Dermis microvascular lymphatic vessel endothelial cell (primary cell): Measurements from ENCODE around the gene IL1RAPL1. TPM values are rescaled to one million over a fixed set of nuclear protein-coding genes. Genes with fewer than 3 reads are reported as not detected.
A peak's percentile ranks its signal among the peaks of the same experiment; 100 is the strongest.
"Not testable (repeated sequence)": the region's sequence is repeated elsewhere in the genome, so short reads cannot be mapped to it uniquely, and the experiment has no call there.

Experiments
- DNase-seq, 2 donors: peaks; one replicate each; pipeline versions ENCODE4 v3.0.0 to v3.0.0-alpha.2; 2010; ENCODE audit warnings: low read depth in 2 of 2
- total RNA-seq: library from RNA; depleted of rRNA; stranded (reverse); fragments of >200 nt; gene quantifications from 2 replicates; pipeline ENCODE4 v1.2.1, GENCODE V29; 2014

The IL1RAPL1 gene
- total RNA-seq, 1 donor from 2014 or later = under 0.01 TPM

DNA sequence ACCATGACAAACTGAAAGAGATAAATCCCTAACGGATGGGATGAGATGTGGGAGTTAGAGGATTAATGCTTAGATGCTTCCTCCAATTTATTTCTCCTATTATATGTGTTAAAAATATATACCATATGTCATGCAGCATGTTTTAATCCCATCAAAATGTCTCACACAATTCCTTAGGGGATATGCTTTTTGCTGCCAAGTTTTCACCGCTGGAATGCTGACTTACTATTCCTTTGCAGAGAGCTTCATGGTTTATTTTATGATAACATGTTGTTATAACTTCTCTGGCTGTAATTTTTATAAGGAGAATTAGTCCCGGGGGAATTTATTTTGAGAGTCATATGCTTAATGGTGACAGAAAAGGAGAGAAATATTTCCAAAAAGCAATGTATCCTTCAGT is 670.3 kb downstream of the IL1RAPL1 start:
- DNase-seq = peak in 1 of 2 donors; percentile 2

- no peak for DNase-seq
Observed at GRCh38 chrX:29269390-29269789, 682.1 kb downstream of the IL1RAPL1 start.

- no peak for DNase-seq
Observed at GRCh38 chrX:29274517-29274916, 687.3 kb downstream of the IL1RAPL1 start.

DNA sequence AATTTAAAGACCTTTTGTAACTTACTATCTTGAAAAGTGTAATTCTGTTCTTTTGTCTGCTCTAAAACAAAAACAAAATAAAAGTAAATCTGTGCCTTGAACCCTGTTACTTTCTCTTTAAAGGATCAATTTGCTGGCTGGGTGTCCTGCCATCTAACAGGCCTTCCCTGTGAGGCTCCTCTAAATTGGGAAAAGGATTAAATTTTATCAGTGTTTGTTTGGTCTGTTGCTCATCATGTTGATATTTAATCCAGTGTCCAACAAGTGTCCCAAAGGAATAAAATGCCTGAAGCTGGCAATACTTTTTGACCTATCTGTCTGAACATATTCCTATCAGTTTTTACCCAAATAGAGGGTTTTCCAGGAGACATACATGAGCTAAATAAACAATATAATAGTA is 688.7 kb downstream of the IL1RAPL1 start:
- no peak for DNase-seq

- DNase-seq = no peak
Observed at GRCh38 chrX:29281078-29281742, 694.0 kb downstream of the IL1RAPL1 start.

DNA sequence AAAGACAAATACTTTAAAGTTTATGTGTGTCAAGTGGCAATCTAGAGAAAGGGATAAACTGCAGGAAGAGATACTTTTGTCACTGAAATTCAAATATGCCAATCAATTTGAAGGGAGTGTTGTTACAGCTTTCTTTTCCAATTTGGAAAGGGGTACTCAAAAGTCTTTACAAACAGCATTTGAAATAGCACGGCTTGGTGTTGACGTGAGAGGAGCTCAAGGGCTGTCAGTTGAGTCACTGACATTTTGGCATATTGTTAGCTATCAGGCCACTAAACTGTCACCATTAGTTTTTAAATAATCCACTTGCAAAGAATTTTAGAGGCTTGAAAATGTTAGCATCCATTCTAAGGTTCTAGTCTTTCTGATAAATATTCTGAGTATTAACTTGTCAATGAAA is 698.4 kb downstream of the IL1RAPL1 start:
- DNase-seq = no peak

- peak in 1 of 2 donors; percentile 2 for DNase-seq
Observed at GRCh38 chrX:29295987-29296680, 708.9 kb downstream of the IL1RAPL1 start.

GRCh38 chrX:29297171-29297800 is 710.0 kb downstream of the IL1RAPL1 start:
- DNase-seq = no peak

DNA sequence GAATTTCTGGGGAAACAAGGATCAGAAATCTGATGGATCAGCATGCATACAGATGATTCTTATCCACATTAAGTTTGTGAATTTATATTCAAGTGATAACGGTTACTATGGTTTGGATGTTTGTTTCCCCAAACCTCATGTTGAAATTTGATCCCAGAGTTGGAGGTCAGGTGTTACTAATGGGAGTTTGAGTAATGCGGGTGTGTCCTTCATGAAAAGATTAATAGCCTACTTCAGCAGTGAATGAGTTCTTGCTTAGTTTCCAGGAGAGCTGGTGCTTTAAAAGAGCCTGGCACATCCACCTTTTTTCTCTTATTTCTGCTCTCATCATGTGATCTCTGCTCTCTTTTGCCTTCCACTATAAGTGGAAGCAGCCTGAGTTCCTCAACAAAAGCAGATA is 712.4 kb downstream of the IL1RAPL1 start:
- DNase-seq = no peak

DNA sequence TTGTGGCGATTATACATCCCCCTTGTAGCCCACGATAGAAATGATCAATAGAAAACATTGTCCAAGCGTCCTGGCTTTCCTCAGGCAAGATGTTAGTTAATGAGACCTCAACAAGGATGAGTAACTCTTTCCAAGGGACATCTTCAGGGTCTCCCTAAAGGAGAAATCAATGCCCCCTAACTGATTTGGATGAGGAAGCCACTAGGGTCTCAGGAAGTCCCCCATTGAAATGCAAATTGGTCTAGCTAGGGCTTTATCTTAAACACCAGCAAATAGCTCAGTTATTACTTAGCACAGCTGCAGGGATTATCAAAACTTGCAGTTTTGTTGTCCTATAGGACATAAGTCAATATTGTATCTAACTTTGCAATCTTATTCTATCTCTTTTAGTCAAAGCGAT is 721.5 kb downstream of the IL1RAPL1 start:
- no peak for DNase-seq

- DNase-seq = no peak
Observed at GRCh38 chrX:29315931-29316330, 728.7 kb downstream of the IL1RAPL1 start.

- peak; percentile 3 to 53 for DNase-seq
Observed at GRCh38 chrX:29318012-29318411, 730.8 kb downstream of the IL1RAPL1 start.

DNA sequence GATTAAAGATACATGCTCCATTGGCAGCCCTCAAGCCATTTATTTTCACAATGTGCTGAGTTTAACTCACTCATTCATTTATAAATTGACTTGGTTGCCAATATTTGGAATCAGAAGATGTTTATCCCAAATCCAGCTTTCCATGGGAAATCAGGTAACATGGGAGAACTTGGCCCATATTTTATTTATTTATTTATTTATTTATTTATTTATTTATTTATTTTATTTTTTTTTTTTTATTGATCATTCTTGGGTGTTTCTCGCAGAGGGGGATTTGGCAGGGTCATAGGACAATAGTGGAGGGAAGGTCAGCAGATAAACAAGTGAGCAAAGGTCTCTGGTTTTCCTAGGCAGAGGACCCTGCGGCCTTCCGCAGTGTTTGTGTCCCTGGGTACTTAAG is 745.2 kb downstream of the IL1RAPL1 start:
- not testable (repeated sequence) for DNase-seq

GRCh38 chrX:29333091-29333490 is 745.8 kb downstream of the IL1RAPL1 start:
- DNase-seq = not testable (repeated sequence)

GRCh38 chrX:29348288-29348687 is 761.0 kb downstream of the IL1RAPL1 start:
- no peak for DNase-seq

- no peak for DNase-seq
Observed at GRCh38 chrX:29359276-29359675, 772.0 kb downstream of the IL1RAPL1 start.

DNA sequence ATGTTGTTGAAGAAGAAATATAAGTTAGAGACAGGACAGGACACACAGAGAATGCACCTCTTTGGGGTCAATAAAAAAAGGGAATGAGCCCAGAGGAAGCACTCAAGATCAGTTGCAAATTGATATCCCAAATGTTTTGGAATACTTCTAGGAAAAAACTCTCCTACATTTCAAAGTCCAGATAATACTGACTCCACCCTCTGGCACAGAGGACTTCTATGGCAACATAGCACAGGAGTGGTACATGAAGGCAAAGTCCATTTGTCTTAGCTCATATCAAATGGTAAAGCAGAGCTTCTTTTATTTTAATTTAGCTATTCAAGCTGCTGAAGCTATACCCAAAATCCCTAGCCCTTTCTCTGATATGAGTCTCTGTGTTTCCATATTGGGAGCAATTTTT is 787.5 kb downstream of the IL1RAPL1 start:
- not testable (repeated sequence) for DNase-seq

- no peak for DNase-seq
Observed at GRCh38 chrX:29376584-29376983, 789.3 kb downstream of the IL1RAPL1 start.

DNA sequence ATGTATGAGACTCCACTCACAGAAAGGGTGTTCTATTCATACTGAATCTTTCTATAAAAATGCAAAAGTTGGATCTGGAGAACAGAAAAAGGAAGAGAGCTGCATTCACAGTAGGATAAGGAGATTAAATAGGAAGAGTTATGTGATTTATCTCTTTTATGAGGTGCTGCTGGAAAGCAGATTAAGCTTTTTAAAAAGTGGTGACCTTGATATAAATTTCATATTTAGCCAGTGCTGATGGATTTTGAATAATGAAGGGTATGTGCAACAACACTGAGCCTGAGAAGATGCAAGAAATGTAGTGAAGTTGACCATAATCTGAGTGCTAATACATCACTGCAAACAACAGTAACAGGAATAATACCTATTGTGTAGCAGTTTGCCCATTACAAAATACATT is 795.6 kb downstream of the IL1RAPL1 start:
- no peak for DNase-seq

- no peak for DNase-seq
Observed at GRCh38 chrX:29388509-29388908, 801.3 kb downstream of the IL1RAPL1 start.

DNA sequence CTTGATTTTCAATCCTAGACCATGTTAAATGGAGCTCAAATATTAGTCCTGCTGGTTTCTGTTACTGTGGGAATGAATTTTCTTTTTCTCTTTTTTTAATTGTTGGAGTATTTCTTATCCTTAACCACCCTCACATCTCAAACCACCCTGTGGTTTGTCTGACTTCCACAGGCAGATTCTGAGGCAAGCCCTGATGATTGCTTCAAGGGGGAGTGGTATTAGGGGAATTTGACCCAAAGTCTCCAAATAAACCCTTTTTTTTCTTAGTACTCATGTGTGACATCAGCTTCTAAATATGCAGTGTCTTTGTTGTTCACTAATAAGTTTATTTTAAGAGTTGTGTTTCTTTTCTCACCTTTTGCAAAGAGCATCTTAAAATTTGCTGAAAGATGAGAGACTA is 810.3 kb downstream of the IL1RAPL1 start:
- DNase-seq = no peak

GRCh38 chrX:29407357-29407756 is 820.1 kb downstream of the IL1RAPL1 start:
- no peak for DNase-seq
